NOMO-1 treated with DMSO at 0.1 percent for 48 hours (cell line): ENCODE measurements around the gene PHYHIPL.

Source experiments
- DNase-seq: peaks from one replicate; lab custom pipeline; 2025; ENCODE audit not compliant: unreplicated experiment; lab: John Stamatoyannopoulos, UW

The PHYHIPL gene

DNA sequence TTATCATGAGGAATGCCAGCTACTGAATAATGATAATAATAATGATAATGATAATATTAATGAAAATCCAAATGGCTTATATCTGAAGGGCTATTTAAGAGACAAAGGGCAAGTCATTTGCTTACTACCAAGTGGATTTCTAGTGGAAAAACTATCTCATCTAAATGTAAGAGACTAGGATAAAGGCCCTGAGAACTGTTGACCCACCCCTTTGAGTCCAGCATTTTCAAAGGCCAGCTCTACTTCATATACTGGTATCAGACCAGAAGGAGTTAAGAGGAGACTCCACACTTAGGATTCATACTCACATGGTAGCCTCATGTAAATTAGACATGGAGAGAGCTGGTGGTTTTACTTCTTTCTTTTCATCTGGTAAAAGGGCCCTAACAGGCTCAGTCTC is 76.0 kb downstream of the PHYHIPL start:
- no peak for DNase-seq

DNA sequence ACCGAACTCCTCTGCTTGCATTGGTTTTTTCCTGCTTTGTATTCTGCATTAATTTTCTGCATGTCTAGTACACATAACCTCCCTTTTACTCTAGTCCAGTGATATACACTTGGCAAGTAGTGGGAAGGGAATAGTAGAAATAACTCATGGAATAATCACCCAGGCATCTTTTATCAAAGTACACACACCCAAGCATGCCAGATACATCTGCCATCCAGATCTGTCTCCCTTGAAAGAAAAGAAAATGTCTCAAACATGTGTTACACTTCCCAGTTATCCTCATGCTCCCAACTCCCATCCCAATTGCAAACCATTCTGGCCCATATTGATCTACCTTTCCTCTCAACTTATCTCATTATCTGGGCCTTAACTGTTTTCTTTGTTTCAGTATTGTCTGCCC is 79.0 kb downstream of the PHYHIPL start:
- no peak for DNase-seq

- no peak for DNase-seq
These were observed 80.8 kb downstream of the PHYHIPL start for GRCh38 chr10:59257224-59257623.

- DNase-seq = no peak
These were observed 82.4 kb downstream of the PHYHIPL start for GRCh38 chr10:59258890-59259289.

DNA sequence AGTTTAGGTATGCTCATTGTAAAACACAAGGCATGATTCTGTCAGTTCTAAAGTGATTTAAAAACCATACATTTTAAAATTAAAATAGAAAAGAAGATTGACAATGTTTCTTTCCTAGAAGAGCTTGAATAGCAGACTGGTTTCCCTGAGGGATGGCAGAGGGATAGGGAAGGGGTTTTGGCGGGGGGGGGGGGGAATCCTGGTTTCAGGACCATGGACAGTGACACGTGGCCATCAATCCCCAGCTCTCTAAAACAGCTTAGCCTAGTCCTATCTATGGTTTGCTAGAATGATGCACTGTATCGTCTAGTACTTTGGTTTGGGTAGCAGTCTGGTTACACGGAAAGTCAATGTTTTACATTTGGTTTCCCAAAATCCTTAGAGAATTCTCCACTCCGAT is 88.7 kb downstream of the PHYHIPL start:
- no peak for DNase-seq

DNA sequence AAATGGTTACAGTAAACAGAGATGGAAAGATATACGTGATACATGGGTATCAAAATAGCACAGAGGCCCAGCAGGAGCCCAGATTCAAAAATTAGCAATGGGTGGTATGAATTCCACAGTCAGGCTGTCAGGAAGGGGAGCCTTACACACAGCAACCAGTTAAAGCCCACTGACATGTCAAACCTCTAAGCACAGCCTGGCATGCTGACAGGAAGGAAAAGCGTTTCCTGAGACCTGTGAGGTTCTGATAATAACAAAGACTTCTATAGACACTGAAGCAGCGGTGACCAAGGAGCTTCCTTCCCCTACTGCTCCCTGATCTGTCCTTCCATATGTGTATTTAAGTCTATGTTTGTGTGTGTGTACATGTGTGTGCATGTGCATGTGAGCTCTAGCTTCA is 89.9 kb downstream of the PHYHIPL start:
- DNase-seq = no peak

- no peak for DNase-seq
These were observed 92.0 kb downstream of the PHYHIPL start for GRCh38 chr10:59268460-59268859.

DNA sequence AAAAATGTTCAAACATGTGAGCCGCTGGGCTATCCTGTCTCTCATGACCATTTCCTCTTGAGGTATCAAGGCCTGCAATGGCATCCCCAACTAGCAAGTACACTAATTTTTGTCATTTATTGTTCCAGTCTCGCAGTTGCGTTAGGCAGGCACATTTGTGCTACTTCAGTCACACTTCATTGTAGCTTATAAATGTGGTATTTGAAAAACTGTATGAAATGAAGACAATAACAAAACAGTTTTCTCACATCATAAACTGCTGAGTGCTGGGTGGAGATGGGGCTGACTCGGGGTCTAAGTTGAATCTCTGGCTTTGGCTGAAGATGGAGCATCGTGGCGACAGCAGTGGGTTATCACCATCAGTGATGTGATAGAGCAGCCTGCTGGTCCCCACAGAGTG is 93.2 kb downstream of the PHYHIPL start:
- DNase-seq = no peak

DNA sequence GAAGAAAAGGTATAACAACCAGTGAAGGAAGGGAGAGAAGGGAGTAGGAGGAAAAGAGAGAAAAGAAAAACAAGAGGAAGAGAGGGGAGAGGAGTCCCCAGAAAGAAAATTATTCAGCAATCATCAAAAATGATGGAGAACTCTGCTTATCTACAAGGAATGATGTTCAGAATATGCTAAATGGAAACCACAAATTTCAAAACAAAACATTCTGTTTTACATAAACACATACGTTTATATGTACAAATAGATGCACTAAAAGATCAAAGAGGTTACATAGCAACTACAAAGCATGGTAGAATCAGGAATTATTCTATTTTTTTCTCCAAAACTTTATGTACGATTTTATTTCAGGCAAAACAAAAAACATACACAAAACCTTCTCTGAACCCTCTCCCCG is 94.0 kb downstream of the PHYHIPL start:
- no peak for DNase-seq

DNA sequence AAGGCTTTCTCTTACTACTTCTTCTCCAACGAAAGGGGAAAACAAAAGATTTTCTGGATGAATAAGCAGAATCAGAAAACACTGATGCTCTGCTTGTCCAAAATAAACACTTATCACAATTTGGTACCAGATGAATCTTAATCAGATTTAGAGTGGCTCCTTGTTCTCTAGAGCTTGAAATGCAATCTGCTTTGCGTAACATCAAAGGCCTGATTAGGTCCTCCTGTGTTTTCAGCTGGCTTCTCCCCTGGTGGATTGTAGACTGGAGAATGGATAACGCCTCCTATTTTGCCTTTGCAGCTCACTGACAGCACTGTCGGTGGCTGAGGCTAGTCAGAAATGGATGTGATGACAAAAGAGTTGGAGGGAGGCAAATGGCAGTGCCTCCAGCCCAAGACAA is 94.7 kb downstream of the PHYHIPL start:
- DNase-seq = no peak

DNA sequence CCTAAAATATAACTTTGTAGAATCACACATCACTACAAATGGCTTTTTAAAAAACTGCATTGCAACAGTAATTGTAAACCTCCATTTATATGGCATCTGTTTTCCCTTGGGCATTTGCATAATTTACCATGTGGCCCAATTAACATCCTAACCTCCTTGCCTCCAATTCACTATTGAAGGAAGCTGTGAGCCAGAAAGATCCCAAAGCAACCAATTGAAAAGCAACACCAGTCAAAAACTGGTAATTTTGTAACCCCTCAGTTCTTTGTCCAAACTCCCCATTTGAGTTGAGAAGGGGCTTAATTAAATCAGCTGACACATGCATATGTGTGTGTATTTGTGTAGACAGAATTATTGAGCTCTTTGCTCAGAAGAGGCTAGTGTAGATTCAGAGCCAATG is 95.6 kb downstream of the PHYHIPL start:
- DNase-seq = no peak

GRCh38 chr10:59273445-59273844 is 97.0 kb downstream of the PHYHIPL start:
- DNase-seq = no peak

- no peak for DNase-seq
These were observed 99.7 kb downstream of the PHYHIPL start for GRCh38 chr10:59276133-59276532.

DNA sequence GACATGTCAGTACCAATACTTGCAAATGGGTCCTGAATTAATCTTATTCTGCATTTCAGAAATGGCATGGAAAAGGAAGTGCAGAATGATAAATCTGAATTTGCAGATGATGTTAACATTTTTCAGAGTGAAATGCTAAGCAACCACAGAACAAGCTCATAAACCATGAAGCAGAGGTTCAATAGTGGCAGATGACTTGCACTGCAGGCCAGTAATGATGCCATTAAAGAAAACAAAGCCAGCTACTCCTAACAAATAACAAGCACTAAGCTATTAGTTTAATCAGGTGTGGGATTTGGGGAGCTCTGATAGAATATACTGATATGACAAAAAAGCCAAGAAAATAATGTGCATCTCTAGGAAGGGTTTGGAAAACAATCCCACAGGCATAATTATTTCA is 100.5 kb downstream of the PHYHIPL start:
- no peak for DNase-seq

DNA sequence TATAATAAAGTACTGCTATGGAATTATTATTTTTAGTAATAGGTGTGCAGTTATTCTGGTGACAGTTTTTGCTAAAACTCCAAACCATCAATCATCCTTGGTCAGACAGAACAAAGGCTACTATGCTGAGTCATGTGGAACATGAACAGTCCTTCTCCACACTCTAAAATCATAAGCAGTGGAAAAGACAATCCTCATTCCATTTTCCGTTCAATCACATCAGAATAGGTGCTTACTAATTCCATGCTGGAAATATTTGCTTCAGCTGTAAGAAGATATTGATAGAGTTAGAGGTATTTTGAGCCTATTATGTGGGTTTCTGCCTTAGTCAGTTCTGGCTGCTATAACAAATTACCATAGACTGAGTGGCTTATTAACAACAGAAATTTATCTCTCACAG is 103.0 kb downstream of the PHYHIPL start:
- no peak for DNase-seq

- DNase-seq = no peak
These were observed 103.6 kb downstream of the PHYHIPL start for GRCh38 chr10:59279991-59280505.

DNA sequence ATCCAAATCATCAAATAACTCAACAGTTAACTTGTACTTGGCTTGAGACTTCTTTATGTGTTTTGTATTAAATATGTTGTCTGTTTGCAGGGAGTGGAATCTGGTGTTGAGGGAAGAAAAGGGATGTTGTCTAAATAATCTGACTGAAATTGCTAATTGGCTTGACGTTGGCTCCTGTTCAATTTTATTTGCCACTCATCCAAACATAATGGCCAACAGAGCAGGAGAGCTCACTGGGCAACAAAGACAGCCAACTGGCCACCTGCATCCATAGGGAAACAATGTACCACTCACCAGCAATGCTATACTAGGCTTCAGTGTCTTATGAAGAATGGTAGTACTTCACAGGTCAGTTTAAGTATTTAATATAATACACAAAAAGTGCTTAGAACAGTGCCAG is 105.4 kb downstream of the PHYHIPL start:
- no peak for DNase-seq

DNA sequence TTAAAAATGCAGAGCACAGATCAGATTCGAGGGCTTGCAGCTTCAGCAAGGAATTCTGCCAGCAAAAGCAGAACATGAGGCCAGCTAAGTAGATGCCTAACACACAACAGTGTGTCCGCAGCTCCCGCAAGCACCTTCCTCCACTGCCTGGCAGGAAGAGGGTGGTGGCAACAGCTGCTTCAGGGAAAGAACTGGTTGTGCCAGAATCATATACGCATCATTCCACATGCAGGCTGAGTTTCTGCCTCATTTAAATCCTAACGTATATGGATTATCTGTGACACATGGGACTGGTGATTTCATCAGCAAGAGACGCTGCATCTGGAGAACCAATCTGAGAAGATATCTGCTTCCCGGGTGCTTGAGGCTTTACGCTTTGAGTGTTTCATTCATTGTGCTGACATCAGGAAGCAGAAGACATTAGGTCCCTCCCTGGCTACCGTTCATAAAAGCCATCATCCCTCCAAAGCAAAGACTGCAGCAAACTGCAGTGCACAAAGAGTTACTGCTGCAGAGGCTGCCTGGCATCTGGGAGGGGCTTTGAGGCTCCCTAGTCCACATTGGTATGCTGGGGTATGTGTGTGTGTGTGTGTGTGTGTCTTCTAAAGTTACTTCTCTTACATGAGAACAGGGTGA is 107.1 kb downstream of the PHYHIPL start:
- no peak for DNase-seq

DNA sequence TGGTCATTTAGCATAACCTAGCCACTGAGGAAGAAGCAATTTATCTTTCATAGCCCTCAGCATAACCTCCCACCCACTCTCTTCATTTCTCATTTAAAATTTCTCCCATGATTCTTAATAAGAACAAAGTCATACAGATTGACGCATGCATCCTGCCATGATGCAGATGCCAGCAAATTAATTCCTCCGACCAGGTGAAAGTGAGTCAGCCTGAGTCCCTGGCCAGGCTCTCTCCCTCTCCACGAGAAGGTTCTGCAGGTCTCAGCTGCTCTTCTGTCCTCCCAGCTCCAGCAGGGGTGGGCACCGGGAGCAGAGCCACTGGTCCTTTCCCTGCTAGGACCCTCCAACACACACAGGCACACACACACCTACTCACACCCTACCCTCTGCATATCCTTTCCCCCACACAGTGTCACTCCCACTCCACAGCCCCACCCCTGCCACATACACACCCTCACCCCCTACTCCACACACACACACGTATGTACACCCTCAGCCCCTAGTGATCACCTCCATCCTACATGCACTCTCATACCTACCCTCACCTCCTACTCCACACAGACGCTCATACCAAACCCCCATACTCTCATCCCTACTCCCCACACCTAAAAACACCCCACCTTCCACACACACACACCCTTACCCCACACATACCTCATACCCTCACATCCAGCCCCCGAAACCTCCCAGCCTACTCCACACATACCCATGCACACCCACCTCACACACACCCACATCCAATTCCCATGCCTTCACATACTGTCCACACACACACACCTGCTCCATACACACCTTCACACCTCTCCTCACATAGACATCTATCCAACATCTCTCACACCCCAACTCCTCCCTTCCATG is 107.9 kb downstream of the PHYHIPL start:
- DNase-seq = no peak

- DNase-seq = no peak
These were observed 108.6 kb downstream of the PHYHIPL start for GRCh38 chr10:59285073-59285472.

DNA sequence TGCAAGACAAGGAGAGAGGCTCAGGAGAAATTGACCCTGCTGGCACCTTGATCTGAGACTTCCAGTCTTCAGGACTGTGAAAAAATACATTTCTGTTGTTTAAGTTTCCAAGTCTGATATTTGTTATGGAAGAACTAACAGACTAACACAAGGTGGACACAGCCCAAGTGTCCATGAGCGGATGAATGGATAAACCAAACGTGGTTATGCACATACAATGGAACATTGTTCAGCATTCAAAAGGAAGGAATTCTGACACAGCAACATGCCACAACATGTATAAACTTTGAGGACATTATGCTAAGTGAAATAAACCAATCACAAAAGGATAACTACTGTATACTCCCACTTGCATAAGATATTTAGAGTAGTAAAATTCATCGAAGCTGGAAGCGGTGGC is 109.4 kb downstream of the PHYHIPL start:
- DNase-seq = no peak

DNA sequence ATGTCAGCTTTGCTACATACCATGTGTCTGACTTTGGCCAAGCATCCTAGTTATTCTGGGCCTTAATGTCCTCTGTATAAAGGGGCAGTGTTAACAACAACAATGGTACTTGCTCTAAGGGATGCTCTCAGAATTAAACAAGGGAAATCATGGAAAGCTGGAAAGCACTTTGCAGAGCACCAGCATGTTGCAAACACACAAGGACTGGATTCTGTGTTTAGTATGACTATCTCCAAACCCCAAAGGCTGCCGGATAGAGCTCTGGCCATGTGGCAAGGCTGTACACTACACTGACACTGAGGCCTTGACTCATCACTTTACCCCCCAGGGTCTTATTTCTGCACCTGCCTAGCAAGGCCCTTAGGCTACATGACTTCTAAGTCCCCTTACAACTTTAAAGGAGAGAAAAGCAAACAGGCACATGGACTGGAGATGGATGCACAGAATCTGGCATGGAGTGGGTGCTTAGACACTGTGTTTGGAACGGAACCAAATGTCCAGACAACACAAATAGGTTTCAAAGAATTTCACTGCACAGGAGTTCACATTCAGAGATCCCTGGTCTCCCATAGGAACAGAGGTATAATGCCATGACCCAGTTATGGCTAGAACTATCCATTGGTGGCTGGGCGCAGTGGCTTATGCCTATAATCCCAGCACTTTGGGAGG is 111.3 kb downstream of the PHYHIPL start:
- no peak for DNase-seq
